SIG-M5 treated with dmso at 0.1 percent for 504 hours (cell line): Measurements from ENCODE around the gene TELO2.

Source experiments
- DNase-seq: peaks from one replicate; lab custom pipeline; 2025; ENCODE audit not compliant: unreplicated experiment; lab: John Stamatoyannopoulos, UW

TELO2 gene

GRCh38 chr16:1550696-1551095 is 57.5 kb downstream of the TELO2 start:
- no peak for DNase-seq

DNA sequence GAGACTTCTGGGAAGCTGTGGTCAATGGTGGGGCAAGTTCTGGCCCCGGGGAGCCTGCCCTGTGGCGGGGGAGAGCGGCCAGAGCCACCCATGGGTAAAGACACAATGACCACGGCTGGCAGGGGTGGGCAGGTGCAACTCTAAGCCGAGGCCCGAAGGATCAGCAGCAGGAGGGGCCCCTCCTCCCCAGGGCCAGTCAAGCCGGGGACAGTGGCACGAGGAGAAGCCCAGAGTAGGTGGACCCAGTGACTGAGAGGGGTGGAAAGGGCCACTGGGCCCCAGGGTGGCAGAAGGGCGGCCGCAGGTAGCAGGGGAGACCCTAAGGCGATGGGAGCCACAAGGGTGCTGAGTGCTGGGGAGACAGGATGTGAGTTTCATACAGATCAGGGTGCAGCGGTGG is 58.0 kb downstream of the TELO2 start:
- DNase-seq: no peak

- no peak for DNase-seq
These were observed 59.0 kb downstream of the TELO2 start for GRCh38 chr16:1552129-1552528.

DNA sequence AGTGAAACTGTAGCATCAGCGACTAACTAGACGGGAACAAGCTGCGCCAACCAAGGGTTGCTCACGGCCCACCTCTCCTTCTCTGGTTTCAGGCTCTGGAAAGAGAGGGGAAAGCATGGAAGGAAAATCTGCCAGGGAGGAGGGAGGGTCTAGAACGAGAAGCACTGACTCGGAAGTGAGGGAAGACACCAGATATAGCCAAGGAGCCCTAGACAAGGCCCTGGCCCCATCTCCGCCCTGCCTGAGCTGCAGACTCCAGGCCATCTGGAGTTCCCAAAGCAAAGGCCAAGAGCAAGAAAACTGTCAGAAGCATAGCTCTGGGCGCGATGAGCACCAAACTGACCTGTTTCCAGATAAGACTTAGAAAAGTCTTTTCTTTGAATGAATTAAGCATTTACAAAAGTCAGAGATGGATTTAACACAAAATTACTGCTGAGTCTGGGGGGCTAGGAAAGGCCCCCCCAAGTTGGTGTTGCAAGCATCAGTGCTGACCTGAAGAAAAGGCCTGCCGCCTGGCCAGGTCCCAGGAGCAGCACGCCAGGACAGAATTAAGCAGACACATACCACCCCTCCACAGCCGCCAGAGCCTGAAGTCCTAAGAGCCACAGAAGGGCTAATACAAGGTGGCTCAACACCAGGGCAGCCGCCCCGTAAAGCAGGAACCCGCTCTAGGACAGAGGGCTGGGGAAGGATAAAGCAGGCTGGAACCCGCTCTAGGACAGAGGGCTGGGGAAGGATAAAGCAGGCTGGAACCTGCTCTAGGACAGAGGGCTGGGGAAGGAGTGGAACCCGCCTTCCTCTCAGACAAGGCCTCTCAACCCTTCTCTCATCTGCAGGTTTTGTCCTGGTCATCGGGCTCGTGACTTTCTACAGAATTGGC is 61.0 kb downstream of the TELO2 start:
- no peak for DNase-seq

- no peak for DNase-seq
These were observed 61.8 kb downstream of the TELO2 start for GRCh38 chr16:1554826-1555445.

DNA sequence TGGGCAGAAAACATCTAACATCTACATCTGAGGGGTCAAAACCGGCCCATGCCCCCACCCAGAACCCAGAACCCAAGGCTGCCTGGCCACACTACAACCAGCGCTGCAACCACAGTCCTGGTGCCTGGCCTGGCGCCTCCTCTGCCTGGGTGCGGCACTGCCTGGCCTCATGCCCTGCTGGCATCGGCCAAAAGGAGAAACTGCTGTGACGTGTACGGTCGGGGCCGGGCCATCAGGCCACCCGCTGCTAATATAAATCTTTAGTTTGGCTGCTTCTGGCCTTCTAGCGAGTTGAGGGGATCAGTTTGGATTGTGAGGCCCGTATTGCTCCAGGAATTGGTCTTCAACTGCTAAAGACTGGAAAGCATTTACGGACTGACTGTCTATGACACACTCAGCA is 63.1 kb downstream of the TELO2 start:
- DNase-seq: no peak

- no peak for DNase-seq
These were observed 63.9 kb downstream of the TELO2 start for GRCh38 chr16:1557074-1557473.

DNA sequence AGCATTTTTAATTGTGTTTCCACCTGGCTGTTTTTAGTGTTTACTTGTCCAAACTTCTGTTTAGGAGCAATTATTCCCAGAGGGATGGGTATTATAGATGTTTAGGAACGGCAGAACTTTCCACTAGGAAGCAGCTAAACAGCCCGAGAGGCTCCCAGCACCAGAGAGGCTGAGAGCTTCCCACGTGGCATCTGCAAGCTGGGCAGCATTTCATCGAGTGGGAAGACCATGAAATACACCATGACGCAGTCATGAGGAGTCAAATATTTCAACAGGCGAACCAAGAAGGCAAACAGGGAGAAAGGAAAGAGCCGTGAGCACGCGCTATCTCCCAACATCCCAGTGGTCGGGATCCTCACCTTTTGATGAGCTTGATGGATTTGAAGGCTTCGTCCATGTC is 64.4 kb downstream of the TELO2 start:
- no peak for DNase-seq

DNA sequence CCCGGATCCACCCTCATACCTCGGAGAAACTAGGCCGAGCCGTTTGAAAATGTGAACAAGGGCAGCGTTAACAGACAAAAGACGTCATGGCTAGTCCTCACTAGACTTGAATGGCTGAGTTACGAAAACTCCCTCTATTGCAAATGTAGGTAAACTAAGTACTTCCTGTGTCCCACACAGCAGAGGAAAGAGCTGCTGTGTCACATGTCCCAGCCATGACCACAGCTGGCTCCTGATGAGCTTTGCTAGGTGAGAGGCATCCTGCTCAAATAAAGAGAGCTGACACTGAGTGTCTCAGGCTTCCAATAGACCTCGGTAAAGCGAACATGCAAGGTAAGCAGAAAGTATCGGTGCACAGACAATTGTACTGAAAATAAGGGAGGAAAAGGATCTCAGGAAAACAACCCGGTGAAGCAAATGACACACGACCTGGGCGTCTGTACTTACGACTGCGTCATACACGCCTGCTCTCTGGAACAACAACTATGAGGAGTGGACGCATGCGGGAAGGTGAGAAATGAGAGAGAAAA is 66.4 kb downstream of the TELO2 start:
- no peak for DNase-seq
